Cerebellar nuclear complex (tissue), 1 donor: ENCODE results near the gene ARHGAP33.

Source experiments
- DNase-seq, 2 experiments: peaks; one replicate each; lab custom pipeline; 2025; lab: John Stamatoyannopoulos, UW

The ARHGAP33 gene

GRCh38 chr19:35777086-35777841, 1.9 kb downstream of the ARHGAP33 start:
- DNase-seq, result no peak

GRCh38 chr19:35777961-35778360, 2.6 kb downstream of the ARHGAP33 start:
- no peak for DNase-seq

- DNase-seq, result no peak
Measured at GRCh38 chr19:35779033-35779432, 3.7 kb downstream of the ARHGAP33 start.

- DNase-seq, result no peak
Measured at GRCh38 chr19:35780058-35780457, 4.7 kb downstream of the ARHGAP33 start.

- DNase-seq, result no peak
Measured at GRCh38 chr19:35780717-35781116, 5.4 kb downstream of the ARHGAP33 start.

GRCh38 chr19:35781650-35782049, 6.3 kb downstream of the ARHGAP33 start:
- DNase-seq, result no peak

- DNase-seq, result no peak
Measured at GRCh38 chr19:35782589-35782988, 7.2 kb downstream of the ARHGAP33 start.

GRCh38 chr19:35783469-35784434, 8.4 kb downstream of the ARHGAP33 start:
- DNase-seq, result no peak

GRCh38 chr19:35784503-35785338, 9.4 kb downstream of the ARHGAP33 start:
- no peak for DNase-seq

GRCh38 chr19:35785339-35785627, 9.9 kb downstream of the ARHGAP33 start:
- DNase-seq, result no peak

GRCh38 chr19:35786299-35787160, 11.2 kb downstream of the ARHGAP33 start:
- DNase-seq, result no peak

- DNase-seq, result no peak
Measured at GRCh38 chr19:35787227-35787799, 11.9 kb downstream of the ARHGAP33 start.

GRCh38 chr19:35788205-35788960, 13.0 kb downstream of the ARHGAP33 start:
- DNase-seq, result no peak

- DNase-seq, result no peak
Measured at GRCh38 chr19:35789195-35789977, 14.0 kb downstream of the ARHGAP33 start.

GRCh38 chr19:35789978-35790944, 14.9 kb downstream of the ARHGAP33 start:
- no peak for DNase-seq

GRCh38 chr19:35790981-35791813, 15.8 kb downstream of the ARHGAP33 start:
- peak in 1 of 2 experiments; percentile 21 for DNase-seq

- no peak for DNase-seq
Measured at GRCh38 chr19:35791814-35792279, 16.5 kb downstream of the ARHGAP33 start.
